Thyroid gland (tissue), 4 donors: ENCODE measurements around the gene NUSAP1.

Source experiments
- POLR2A ChIP-seq, 2 donors: fragments of 450-650 bp; IDR thresholded peaks; one replicate each; pipeline ENCODE4 v1.6.1; 2017; ENCODE audit warnings: antibody characterized with exemption in 2 of 2, mild to moderate bottlenecking in 2 of 2, moderate library complexity in 1 of 2
- TF ChIP-seq, protein P1 (sequence below), 6 experiments: fragments of 200-600 bp in 3 of 6; fragments of 450-650 bp in 3 of 6; sonication (generic) in 3 of 6; IDR thresholded peaks; one replicate each; pipeline ENCODE4 v1.5.1; 2016 to 2019; ENCODE audit warnings: antibody characterized with exemption in 6 of 6, mild to moderate bottlenecking in 2 of 6, inconsistent platforms in 1 of 6, moderate library complexity in 1 of 6

DNA sequence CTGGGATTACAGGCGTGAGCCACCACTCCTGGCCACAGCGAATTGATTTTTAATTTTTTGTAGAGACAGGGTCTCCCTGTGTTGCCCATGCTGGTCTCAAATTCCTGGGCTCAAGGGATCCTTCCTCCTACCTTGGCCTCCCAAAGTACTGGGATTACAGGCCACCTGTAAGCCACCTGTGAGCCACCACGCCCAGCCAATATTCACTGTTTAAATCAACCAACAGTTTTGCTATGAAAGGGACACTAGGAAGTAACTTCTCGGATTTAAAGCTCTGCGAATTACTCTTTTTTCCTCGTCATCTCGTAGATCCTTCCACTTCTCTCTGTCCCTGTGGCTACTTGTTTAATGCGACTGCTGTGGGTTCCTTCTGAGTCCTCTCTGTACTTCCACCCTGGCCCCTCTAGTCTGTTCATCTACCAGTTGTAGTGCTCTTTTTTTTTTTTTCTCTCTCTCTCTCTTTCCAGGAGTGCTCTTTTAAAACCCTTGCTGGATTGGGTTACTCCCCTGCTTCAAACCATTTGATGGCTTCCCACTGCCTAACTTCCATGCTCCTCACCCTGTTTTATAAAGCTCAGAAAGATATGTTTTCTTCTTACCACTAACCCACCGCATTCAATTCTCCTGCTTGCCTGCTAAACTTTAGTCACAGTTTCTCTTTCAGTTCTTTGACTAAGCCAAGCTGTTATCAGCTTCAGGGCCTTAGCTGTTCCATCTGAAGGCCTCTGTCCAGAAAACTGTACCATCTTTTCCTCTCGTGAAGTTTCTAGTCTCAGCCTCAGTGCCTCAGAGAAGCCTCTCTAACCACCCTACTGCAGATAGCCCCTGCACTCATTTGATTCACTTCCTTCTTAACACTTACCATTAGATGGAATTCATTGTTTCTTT, 96.6 kb downstream of the NUSAP1 start:
- TF ChIP-seq, protein P1, sequence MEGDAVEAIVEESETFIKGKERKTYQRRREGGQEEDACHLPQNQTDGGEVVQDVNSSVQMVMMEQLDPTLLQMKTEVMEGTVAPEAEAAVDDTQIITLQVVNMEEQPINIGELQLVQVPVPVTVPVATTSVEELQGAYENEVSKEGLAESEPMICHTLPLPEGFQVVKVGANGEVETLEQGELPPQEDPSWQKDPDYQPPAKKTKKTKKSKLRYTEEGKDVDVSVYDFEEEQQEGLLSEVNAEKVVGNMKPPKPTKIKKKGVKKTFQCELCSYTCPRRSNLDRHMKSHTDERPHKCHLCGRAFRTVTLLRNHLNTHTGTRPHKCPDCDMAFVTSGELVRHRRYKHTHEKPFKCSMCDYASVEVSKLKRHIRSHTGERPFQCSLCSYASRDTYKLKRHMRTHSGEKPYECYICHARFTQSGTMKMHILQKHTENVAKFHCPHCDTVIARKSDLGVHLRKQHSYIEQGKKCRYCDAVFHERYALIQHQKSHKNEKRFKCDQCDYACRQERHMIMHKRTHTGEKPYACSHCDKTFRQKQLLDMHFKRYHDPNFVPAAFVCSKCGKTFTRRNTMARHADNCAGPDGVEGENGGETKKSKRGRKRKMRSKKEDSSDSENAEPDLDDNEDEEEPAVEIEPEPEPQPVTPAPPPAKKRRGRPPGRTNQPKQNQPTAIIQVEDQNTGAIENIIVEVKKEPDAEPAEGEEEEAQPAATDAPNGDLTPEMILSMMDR (IDR thresholded peaks at IDR 0.05) = no peak
- no peak for TF ChIP-seq POLR2A (IDR thresholded peaks at IDR 0.05)
